ENCODE results near the gene STK11IP.

- no peak for TF ChIP-seq CTCF (IDR thresholded peaks at IDR 0.05)
- no peak for TF ChIP-seq POLR2A (IDR thresholded peaks at IDR 0.05)
- TF ChIP-seq POLR2AphosphoS5 (IDR thresholded peaks at IDR 0.05): no peak
Observed at GRCh38 chr2:219566640-219567039, 31.0 kb upstream of the STK11IP start.
